Stimulated activated CD4-positive, alpha-beta T cell treated with anti-CD3 and anti-CD28 coated beads, Interleukin-4, amount 100 ng/mL, for 48 hours (primary cell): ENCODE results near the gene TYW1B.
"Not testable (repeated sequence)": the region's sequence is repeated elsewhere in the genome, so short reads cannot be mapped to it uniquely, and the experiment has no call there.

ENCODE experiments used
- DNase-seq, 2 donors: peaks; one replicate each; pipeline ENCODE4 v3.0.0-alpha.2; 2020; ENCODE audit warnings: low read depth in 2 of 2

TYW1B gene

DNA sequence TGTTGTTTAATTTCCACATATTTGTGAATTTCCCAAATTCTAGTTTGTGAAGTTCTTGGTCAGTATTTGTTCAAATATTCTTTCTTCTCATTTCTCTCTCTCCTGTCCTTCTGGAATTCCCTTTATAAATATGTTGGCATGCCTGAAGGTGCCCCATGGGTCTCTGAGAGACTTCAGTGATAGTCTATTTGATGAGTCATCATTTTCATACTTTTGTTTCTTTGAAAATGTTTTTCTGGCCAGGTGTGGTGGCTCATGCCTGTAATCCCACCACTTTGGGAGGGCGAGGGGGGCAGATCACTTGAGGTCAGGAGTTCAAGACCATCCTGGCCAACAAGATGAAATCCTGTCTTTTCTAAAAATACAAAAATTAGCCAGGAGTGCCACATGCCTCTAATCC, 127.5 kb downstream of the TYW1B start:
- DNase-seq: not testable (repeated sequence)

DNA sequence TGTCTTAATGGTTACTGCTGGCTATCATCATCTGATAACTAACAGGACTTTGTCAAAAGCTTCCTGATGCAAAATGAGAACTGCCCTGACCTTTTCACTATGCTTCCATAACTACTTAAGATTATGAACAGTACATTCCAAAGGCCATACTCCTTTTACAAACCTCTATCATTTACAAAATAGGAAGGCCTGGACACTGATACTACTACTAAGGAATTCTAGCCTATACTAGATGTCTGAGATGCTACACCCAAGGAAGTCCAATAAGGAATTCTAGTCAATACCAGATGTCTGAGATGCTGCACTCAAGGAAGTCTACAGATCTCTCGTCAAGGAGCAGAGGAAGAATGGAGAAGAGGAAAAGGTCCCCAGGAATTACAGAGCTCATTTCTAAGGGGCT, 130.9 kb downstream of the TYW1B start:
- not testable (repeated sequence) for DNase-seq

DNA sequence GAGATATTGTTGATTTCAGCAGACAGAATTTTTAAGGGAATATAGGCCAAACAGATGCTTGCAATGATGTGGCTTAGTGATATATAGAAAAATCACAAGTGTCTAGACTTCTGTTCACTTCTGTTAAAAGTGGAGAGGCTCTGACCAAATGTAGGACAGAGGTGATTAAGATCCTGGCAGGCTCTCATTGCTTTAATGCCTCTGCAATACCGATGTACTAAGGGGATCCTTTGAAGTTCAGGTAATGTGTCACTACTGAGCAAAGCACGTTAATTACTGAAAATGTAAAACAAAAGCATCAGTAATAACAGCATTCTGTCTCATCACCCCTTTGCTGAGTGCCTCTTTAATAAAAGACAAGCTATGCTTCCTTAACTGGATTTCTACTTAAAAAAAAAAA, 131.4 kb downstream of the TYW1B start:
- DNase-seq: not testable (repeated sequence)

DNA sequence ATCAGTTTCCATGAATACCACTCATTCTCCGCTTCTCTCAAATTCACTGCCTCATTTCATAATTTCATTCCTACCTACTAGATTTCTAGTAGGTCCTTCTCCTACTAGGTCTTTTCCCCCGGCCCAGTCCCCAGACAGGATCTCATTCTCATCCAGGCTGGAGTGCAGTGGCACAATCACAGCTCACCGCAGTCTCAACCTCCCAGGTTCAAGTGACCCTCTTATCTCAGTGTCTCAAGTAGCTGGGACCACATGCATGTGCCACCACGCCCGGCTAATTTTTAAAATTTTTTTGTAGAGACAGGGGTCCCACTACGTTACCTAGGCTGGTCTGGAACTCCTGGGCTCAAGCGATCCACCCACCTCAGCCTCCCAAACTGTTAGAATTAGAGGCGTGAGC, 132.5 kb downstream of the TYW1B start:
- DNase-seq: not testable (repeated sequence)

DNA sequence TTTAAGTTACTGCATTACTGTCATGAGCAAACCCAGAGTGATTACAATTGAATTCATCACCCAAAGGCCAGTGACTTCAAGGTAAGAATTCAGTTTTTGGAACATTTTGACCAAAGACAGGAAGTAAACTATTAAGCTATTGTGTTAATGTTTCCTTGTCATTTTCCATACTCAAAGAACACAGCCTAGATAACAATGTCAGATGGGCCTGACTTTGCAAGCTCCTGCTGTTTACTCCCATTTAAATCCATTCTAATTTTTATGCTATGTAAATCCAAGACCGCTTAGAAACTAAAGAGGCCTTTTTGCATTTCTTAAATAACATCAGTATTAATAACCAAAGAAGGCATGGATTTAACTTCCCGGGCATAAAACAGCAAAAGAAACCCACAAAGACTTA, 136.6 kb downstream of the TYW1B start:
- not testable (repeated sequence) for DNase-seq

DNA sequence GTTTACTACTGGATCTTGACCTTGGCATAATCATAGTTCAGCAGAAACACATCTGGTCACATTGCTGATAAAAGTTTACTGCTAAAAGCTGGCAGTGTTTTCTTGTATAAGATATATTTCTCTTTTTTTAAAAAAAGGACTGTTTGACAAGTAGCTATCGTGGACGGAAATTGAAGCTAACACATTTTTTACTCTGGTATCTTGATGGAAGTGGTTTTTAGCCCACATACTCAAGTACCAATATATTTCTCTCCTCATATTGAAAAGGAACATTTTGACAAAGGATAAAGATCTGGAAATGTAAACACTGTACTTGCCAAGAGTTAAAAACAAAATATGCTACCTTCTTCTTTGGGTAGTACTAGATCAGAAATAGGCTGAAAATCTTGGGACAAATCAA, 137.8 kb downstream of the TYW1B start:
- DNase-seq: not testable (repeated sequence)

DNA sequence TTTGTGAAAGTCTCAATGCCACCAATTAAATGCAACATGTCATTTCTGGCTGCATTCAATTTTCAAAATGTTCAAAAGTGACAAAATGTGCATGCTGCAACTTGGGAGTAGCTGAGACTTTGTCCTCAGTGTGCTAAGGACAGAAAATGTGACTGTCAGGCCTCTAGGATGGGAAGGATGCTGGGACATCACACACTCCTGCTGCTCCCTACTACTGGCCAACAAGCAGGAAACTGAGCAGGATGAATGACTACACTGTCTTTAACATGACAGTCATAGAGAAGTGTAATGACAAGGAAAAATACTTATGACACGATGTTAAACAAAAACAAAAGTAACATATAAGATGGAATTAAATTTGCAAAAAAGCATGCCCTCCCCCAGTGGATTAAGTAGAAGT, 138.7 kb downstream of the TYW1B start:
- DNase-seq: not testable (repeated sequence)

DNA sequence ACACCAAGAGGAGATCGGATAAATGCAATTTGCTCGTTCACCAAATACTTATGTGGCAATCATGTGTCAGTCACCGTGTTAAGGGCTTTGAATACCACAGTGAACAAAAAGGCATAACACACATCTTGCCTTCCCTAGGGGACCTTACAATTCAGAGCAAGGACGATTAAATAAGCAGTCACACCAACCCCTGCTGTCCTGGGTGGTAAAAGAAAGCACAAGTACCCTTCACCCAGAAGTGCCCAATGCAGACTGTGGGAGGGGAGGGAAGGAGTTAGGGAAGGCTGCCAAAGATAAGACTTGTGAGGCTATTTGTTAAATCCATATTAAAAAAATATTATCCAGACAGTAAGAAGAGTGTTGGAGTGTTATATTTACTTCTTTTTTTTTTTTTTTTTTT, 146.8 kb downstream of the TYW1B start:
- DNase-seq: not testable (repeated sequence)

DNA sequence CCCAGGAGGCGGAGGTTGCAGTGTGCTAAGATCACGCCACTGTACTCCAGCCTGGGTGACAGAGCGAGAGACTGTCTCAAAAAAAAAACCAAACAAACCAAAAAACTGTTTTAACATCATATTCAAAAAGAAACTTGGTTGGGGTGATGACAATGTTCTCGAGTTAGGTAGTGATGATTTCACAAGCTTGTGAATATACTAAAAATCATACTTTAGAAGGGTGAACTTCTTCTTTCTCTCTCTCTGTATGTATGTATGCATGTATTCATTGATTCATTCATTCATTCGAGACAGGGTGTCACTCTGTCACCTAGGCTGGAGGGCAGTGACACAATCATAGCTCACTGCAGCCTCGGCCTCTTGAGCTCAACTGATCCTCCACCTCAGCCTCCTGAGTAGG, 151.1 kb downstream of the TYW1B start:
- not testable (repeated sequence) for DNase-seq

DNA sequence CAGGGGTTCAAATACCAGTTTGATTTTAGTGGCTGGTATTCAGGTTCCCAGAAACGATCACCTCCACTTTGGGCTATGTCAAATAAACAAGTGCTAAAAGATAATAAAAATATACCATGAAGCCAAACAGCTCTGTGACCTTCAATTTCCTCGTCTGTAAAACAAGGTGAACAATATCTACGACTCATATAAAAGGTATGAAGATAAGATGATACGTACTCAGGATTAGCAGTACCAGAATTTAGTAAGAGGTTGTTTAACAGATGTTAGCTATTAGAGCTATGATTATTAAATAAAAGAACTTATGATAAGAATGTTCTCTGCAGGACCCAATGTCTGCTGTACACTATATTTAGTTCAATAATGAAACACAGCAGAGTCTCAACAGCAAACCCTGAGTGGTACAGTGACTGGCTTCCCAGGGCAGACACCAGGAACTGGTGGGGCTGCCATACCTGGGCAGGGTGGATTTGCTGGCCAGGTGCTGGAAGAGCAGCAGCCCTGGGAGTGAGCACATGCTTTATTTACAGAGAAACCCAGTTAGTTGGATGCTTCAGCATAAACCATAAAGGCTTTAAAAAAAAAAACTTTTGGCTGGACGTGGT, 151.8 kb downstream of the TYW1B start:
- not testable (repeated sequence) for DNase-seq

DNA sequence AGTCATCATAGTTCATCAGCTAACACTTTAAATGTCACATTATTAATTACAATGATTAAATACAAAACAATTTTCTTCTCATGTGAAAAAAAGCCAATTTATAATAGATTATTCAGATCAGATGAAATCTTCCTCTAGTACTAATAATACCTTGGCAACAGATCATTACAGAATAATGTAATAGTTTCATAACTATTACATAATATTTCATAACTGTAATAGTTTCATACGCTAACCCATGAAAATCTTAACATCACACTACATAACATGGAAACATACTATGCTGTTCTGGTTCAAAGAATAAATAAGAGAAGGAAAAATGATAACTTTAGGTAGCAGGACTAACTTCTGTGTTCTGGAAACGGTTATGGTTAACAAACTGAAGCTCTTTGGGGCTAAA, 152.3 kb downstream of the TYW1B start:
- DNase-seq: not testable (repeated sequence)

DNA sequence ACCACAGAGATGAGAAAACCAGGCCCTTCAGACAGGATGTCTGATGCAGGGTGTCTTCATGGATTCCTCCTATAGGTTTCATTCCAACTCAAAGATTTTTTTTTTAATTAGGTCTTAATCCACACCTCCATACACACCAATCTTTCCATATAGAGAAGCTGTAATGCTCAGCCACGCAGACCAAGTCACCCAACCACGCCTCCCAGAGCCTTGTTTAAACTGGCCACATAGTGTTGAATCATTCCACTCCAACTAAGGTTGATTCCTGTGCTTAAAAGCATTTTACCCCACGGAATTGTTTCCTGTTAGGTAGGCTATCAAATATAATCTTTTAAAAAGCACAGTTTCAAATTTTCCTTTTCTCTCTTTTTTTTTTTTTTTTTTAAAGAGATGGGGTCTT, 153.6 kb downstream of the TYW1B start:
- DNase-seq: no peak

DNA sequence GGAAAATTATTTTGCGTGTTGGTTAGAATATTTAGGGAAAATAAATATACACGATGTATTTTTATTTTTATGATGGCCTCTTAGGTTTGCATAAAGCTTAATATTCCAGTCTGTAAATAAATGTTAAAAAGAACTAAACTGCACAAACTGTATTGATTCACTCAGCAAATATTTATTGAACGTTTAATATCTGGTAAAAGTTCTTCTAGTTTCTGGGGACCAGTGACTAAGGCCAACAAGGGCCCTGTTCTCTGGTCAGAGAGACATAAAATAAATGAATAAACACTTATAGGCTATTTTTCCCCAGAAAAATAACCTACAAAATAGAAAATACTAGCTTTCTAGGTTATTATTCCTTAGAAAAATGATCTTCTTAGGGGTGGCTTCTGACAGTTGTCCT, 157.2 kb downstream of the TYW1B start:
- not testable (repeated sequence) for DNase-seq

DNA sequence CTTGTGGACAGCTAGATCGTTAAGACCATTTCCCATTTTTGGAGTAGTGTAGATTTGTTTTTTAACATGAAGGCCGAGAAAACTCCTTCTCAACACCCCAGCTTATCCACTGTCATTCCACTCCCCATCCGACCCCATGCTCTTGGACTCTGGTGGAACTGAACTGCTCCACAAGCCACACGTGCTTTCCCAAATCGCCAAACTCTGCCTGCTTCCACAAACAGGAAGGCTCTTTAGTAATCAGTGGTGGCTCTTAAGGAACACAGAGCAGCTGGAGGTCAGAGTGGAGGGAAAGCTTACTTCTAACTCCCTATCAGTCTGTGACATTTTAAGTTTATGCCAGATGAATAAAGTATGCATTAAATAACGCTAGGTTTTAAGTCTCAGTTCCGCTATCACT, 159.6 kb downstream of the TYW1B start:
- not testable (repeated sequence) for DNase-seq

DNA sequence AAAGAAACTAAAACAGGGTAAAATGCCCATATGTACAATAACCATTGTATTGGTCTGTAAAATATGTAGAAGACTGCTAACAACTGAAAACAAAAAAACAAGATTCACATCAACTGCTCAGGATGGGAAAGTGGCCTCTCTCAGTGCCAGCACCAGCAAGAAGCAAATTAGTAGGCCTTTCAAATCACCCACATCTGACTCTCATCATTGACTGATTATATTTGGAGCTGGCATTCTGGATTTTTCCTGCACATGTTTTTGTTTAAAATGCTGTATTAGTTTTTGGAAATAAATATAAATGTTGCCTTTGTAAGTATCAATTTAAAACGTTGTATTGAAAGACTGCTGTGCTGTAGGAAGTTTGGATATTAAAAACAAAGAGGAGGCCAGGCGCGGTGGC, 161.0 kb downstream of the TYW1B start:
- not testable (repeated sequence) for DNase-seq

DNA sequence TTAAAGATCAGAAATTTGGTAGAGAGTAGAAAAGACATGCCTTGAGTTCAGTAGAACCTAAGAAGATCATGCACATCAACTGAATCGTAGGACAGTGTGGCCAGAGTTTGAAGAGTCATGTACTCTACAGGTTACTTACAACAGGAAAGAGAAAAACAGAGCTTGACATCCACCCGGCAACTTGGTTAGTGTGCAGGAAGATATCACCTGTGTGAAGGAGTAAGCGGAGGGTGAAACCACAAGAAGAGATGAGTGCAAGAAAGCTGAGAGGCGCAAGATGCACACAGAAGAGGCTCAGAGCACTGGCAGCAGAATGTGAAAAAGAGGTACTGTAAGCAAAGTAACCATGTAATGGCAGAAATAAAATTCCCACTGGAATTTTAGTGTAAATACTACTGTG, 179.4 kb downstream of the TYW1B start:
- not testable (repeated sequence) for DNase-seq

DNA sequence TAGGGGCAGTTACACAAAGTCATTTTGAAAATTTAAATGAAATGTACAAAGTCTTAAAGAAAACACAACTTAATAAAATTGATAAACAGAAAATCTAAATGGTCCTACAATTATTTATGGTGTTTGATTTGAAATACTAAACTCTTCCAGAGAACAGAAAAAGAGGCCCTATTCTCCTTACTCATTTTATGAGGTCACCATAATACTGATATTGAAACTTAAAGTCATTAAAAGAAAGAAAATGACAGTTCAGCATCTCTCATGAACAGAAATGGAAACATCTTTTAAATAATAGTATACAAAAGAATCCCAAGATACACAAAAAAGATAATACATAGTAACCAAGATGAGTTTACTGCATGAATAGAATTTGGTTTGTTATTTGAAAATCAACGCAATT, 184.3 kb downstream of the TYW1B start:
- DNase-seq: not testable (repeated sequence)

DNA sequence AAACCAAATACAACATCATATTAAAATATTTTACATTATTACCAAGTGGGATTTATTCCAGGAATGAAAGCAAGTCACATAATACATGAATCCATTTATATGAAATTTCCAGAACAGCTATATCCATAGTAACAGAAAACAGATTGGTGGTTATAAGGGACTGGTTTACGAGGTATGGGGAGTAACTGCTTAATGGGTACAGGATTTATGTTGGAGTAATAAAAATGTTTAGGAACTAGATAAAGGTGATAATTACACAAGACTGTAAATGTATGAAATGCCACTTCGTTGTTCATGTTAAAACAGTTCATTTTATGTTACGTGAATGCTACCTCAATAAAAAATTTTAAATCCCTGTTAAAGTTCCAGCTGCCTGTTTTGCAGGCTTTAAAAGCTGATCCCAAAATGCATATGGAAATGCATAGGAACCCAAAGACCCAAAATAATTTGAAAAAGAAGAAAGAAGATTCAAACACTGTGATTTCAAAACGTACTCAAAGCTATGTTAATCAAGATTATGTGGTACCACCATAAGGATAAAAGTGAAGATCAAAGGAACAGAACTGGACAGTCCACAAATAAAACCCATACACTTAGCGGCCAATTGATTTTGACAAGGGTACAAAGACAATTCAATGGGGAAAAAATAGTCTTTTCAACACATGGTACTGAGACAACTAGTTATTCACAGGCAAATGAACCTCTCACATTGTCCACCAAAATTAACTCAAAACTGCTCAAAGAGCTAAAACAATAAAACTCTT, 186.3 kb downstream of the TYW1B start:
- DNase-seq: not testable (repeated sequence)

DNA sequence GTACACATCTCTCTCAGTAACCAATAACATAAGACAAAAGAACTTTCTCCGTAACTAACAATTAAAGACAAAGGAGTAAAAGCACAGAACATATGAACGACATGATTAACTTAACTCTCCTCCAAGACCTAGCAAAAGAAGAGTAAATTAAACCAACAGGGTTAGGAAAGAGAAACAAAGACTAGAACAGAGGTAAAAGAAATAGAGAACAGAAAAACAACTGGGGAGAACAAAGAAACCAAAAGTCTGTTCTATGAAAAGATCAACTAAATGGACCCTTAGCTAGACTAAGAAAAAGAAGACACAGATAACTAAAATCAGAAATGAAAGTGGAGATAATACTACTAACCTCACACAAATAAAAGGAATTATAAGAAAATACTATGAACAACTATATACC, 187.3 kb downstream of the TYW1B start:
- not testable (repeated sequence) for DNase-seq

DNA sequence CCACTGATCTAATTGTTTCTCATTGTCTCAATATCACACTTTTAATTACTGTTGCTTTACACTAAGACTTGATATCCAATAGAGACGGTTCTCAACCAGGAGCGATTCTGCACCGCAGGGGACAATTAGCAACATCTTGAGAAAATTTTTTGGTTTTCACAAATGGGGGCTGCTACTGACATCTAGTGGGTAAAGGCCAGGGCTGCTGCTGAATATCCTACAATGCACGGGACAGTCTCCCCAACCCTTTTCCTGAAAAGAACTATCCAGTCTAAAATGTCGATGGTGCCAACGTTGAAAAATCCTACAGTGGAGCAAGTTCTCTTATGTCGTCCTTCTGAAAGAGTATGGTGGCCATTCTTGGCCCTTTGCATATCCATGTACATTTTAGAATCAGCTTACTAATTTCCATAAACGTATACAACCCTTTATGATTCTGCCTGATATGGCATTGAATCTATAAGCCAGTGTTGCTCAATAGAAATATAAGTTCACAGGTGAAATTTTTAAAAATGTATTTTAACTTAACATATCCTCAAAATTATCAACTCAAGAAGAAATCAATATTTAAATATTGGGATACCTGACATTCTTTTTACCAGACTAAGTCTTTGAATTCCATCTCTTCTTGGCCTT, 192.6 kb downstream of the TYW1B start:
- not testable (repeated sequence) for DNase-seq

DNA sequence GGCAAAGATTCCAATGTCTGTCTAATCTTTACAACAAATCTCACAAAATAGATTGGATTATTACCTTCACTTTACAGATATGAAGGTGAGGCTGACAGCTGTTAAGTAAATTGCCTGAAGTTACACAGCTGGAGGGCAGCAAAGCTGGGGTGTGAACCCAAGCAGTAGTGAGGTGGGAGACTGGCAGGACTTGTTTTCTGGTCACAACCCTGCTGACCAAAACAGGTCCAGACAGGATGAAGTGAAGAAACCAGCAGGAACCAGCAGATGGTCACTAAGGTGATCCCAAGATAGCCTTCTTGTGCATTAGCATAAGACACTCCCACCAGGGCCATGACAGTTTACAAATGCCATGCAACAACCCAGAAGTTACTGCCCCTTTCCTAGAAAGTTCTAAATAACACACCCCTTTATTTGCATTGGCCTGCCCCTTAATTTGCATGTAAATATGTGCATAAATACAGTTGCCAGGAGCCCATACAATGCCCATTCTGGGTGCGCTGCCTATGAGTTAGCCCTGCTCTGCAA, 195.2 kb downstream of the TYW1B start:
- DNase-seq: not testable (repeated sequence)

DNA sequence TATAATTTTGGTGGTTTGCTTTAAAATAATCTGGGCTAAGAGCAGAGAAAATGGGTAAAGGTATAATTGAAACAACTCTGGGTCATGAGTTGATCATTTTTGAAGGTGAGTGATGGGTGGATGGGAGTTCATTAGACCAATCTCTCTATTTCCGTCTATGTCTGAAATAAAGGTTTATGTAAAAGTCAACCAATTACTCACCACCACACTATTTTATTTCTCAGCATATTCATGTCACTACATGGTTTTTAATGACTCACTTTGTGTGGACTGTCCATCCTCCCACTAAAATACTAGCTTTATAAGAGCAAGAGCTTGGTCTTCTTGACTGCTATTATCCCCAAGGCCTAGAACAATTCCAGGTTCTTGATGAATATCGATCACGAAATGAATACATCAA, 199.6 kb downstream of the TYW1B start:
- DNase-seq: not testable (repeated sequence)
